ENCODE results near the gene HSPA4L. TPM values are rescaled to one million over a fixed set of nuclear protein-coding genes. Genes with fewer than 3 reads are reported as not detected.

The HSPA4L gene
- total RNA-seq, 2 donors from 2014 or later, result 4.9 to 5.4 TPM

GRCh38 chr4:127771535-127772275, 10.4 kb upstream of the HSPA4L start:
- Histone ChIP-seq H3K9me3 (no peaks in the 10 kb centered on the region), H3K36me3 (no peaks in the 10 kb centered on the region), H3K27me3 (no peaks in the 10 kb centered on the region), H3K27ac (no peak overlapping the region), H3K4me3 (no peak overlapping the region), H3K4me1 (no peaks in the 10 kb centered on the region)
- DNase-seq (ENCODE audit: low spot score), result no peak
- TF ChIP-seq CTCF (IDR thresholded peaks at IDR 0.05), result no peak

GRCh38 chr4:127772769-127773671, 9.1 kb upstream of the HSPA4L start:
- H3K4me1 ChIP-seq, result no peaks in the 10 kb centered on the region
- H3K27ac ChIP-seq, result no peak overlapping the region
- H3K9me3 ChIP-seq, result no peaks in the 10 kb centered on the region
- no peak for DNase-seq (ENCODE audit: low spot score)
- no peak overlapping the region for H3K4me3 ChIP-seq
- TF ChIP-seq CTCF (IDR thresholded peaks at IDR 0.05), result no peak
- H3K27me3 ChIP-seq, result no peaks in the 10 kb centered on the region
- no peaks in the 10 kb centered on the region for H3K36me3 ChIP-seq

GRCh38 chr4:127775843-127776242, 6.3 kb upstream of the HSPA4L start:
- no peak for DNase-seq (ENCODE audit: low spot score)
- Histone ChIP-seq H3K27ac (no peak overlapping the region), H3K4me1 (no peaks in the 10 kb centered on the region), H3K36me3 (no peaks in the 10 kb centered on the region), H3K4me3 (no peak overlapping the region), H3K9me3 (no peaks in the 10 kb centered on the region), H3K27me3 (no peaks in the 10 kb centered on the region)
- no peak for TF ChIP-seq CTCF (IDR thresholded peaks at IDR 0.05)

- no peaks in the 10 kb centered on the region for H3K9me3 ChIP-seq
- no peak overlapping the region for H3K4me3 ChIP-seq
- H3K36me3 ChIP-seq, result no peaks in the 10 kb centered on the region
- no peak for DNase-seq (ENCODE audit: low spot score)
- H3K4me1 ChIP-seq, result peaks cover 0 to 4% of the 10 kb centered on the region in 2 donors
- no peak overlapping the region for H3K27ac ChIP-seq
- H3K27me3 ChIP-seq, result no peaks in the 10 kb centered on the region
- no peak for TF ChIP-seq CTCF (IDR thresholded peaks at IDR 0.05)
Measured at GRCh38 chr4:127776620-127777019, 5.5 kb upstream of the HSPA4L start.

GRCh38 chr4:127777487-127777886, 4.6 kb upstream of the HSPA4L start:
- peaks cover 0 to 7% of the 10 kb centered on the region in 2 donors for H3K4me1 ChIP-seq
- no peak for DNase-seq (ENCODE audit: low spot score)
- no peaks in the 10 kb centered on the region for H3K27me3 ChIP-seq
- no peak overlapping the region for H3K27ac ChIP-seq
- no peak overlapping the region for H3K4me3 ChIP-seq
- no peak for TF ChIP-seq CTCF (IDR thresholded peaks at IDR 0.05)
- no peaks in the 10 kb centered on the region for H3K9me3 ChIP-seq
- H3K36me3 ChIP-seq, result no peaks in the 10 kb centered on the region

Measured in right atrium auricular region (tissue), 2 donors.